NCI-H526 (cell line): Measurements from ENCODE around the gene SLC30A2.

Experiments used
- DNase-seq, 2 experiments: peaks; one replicate each; lab custom pipeline; 2025; lab: John Stamatoyannopoulos, UW

The SLC30A2 gene

GRCh38 chr1:26070296-26070962, 24.5 kb upstream of the SLC30A2 start:
- no peak for DNase-seq

GRCh38 chr1:26069941-26070295, 24.0 kb upstream of the SLC30A2 start:
- DNase-seq: no peak

- DNase-seq: no peak
Observed at GRCh38 chr1:26067432-26067911, 21.6 kb upstream of the SLC30A2 start, which contains the start of gene TRIM63. Gene TRIM63, minus strand, starts transcription at chr1:26067630. Its CDS starts 136 bp downstream, at chr1:26067494.

GRCh38 chr1:26066857-26067256, 20.9 kb upstream of the SLC30A2 start:
- DNase-seq: no peak

GRCh38 chr1:26066160-26066559, 20.2 kb upstream of the SLC30A2 start:
- no peak for DNase-seq

GRCh38 chr1:26064553-26064952, 18.6 kb upstream of the SLC30A2 start:
- no peak for DNase-seq

- no peak for DNase-seq
Observed at GRCh38 chr1:26060832-26061574, 15.1 kb upstream of the SLC30A2 start.

GRCh38 chr1:26059906-26060305, 14.0 kb upstream of the SLC30A2 start:
- no peak for DNase-seq

- no peak for DNase-seq
Observed at GRCh38 chr1:26058052-26058595, 12.2 kb upstream of the SLC30A2 start.

- no peak for DNase-seq
Observed at GRCh38 chr1:26057189-26057588, 11.3 kb upstream of the SLC30A2 start.

- DNase-seq: no peak
Observed at GRCh38 chr1:26055041-26055440, 9.1 kb upstream of the SLC30A2 start.

GRCh38 chr1:26053718-26054560, 8.0 kb upstream of the SLC30A2 start:
- DNase-seq: no peak

GRCh38 chr1:26050248-26050640, 4.3 kb upstream of the SLC30A2 start:
- DNase-seq: no peak

GRCh38 chr1:26049531-26050247, 3.8 kb upstream of the SLC30A2 start:
- no peak for DNase-seq

GRCh38 chr1:26047278-26047874, 1.5 kb upstream of the SLC30A2 start:
- no peak for DNase-seq

GRCh38 chr1:26046246-26047095, 553 bp upstream of the SLC30A2 start:
- no peak for DNase-seq

- DNase-seq: no peak
Observed at GRCh38 chr1:26044971-26045721, 772 bp downstream of the SLC30A2 start.

GRCh38 chr1:26044414-26044813, 1.5 kb downstream of the SLC30A2 start:
- DNase-seq: no peak

- no peak for DNase-seq
Observed at GRCh38 chr1:26043765-26044164, 2.2 kb downstream of the SLC30A2 start.

GRCh38 chr1:26041978-26042377, 3.9 kb downstream of the SLC30A2 start:
- DNase-seq: no peak
